AG04450 (cell line): ENCODE results near the gene TBCE. TPM values are rescaled to one million over a fixed set of nuclear protein-coding genes. Genes with fewer than 3 reads are reported as not detected.

Source experiments
- CTCF ChIA-PET: fragments of 300-600, 350-600 bp; formaldehyde crosslinking; extraction: SDS; loops from one replicate; lab custom pipeline; 2022; ENCODE audit warnings: antibody characterized with exemption, inconsistent platforms; lab: Charles Lee
- POLR2A ChIA-PET: fragments of 350-600 bp; formaldehyde crosslinking; extraction: SDS; loops from one replicate; lab custom pipeline; 2021; ENCODE audit warnings: antibody characterized with exemption, inconsistent platforms; lab: Yijun Ruan, JAX
- DNase-seq: peaks from one replicate; pipeline ENCODE4 v3.0.0-alpha.2; 2011; ENCODE audit warnings: low read depth, low spot score
- H3K27ac ChIP-seq: one replicate; pipeline ENCODE4 v1.5.1; 2012; ENCODE audit warnings: low read depth, low read length, control low read depth
- H3K27me3 ChIP-seq: one replicate; pipeline ENCODE4 v1.6.0; 2012; ENCODE audit warnings: low read length; ENCODE audit not compliant: control insufficient read depth, insufficient read depth
- H3K4me3 ChIP-seq: 2 replicates; pipeline ENCODE4 v1.5.1; 2011; ENCODE audit warnings: mild to moderate bottlenecking, low read depth, low read length, control low read depth
- H3K9me3 ChIP-seq: 2 replicates; pipeline ENCODE4 v1.5.1; 2012; ENCODE audit warnings: low read length; ENCODE audit not compliant: control insufficient read depth, insufficient read depth
- CTCF ChIP-seq: IDR thresholded peaks from 2 replicates; pipeline ENCODE4 v1.5.1; 2011; ENCODE audit warnings: low read depth, low read length, control low read depth, inconsistent platforms
- polyA plus RNA-seq: library from polyadenylated mRNA; depleted of rRNA; stranded (reverse); fragments of >200 nt; gene quantifications from 2 replicates; pipeline ENCODE4 v1.2.3, GENCODE V29; 2011

The TBCE gene
- polyA plus RNA-seq, 1 experiment = 36.5 TPM

DNA sequence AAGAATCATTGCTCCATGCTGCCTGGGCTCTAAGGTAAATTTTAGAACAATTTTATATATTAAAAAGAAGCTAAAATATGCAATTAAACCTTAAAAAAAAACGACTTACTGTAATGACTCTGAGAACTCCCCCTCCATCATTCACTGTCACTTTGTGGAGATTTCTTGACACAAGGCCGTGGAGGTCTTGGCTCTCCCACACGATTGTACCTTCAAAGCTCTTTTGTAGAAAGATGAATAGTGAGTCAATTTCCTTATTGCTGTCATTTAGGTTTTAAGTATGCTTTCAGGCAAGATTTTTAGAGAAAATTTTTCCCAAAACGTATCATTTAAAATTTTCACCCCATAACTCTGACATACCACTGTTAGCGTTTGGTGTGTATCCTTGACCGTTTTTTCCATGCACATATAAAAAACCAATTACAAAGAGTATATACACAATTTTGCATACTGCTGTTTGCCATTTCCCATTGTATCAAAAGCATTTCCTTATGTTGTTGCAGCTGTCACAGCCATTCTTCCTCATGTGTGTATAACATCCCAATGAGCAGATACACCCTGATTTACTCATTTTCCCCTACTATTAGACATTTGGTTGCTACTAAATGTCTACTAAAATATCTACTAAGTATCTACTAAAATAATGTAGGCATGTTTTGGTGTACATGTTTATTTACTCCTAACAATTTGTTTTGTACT lies 103.7 kb downstream of the TBCE start:
- POLR2A ChIA-PET = no interaction called here
- no peak for TF ChIP-seq CTCF
- Histone ChIP-seq H3K9me3 (no peaks in the 10 kb centered on the region), H3K27ac (no peak overlapping the region), H3K4me3 (no peak overlapping the region), H3K27me3 (no peaks in the 10 kb centered on the region)
- CTCF ChIA-PET = interaction anchor here (0.6 kb wide), 2 partner anchors 48 to 263 kb away, joined by 3 read pairs; no protein-coding TSS in a partner anchor
- no peak for DNase-seq

GRCh38 chr1:235473806-235474205 lies 106.6 kb downstream of the TBCE start:
- TF ChIP-seq CTCF = no peak
- ChIA-PET POLR2A (no interaction called here), CTCF (interaction anchor here (0.7 kb wide), 1 partner anchor 309 kb away, joined by 3 read pairs; no protein-coding TSS in a partner anchor)
- H3K4me3 ChIP-seq = no peak overlapping the region
- no peak overlapping the region for H3K27ac ChIP-seq
- no peaks in the 10 kb centered on the region for H3K27me3 ChIP-seq
- no peak for DNase-seq
- H3K9me3 ChIP-seq = no peaks in the 10 kb centered on the region

GRCh38 chr1:235483090-235483489 lies 115.9 kb downstream of the TBCE start:
- no peak overlapping the region for H3K4me3 ChIP-seq
- no peak for TF ChIP-seq CTCF
- peaks cover 3% of the 10 kb centered on the region for H3K9me3 ChIP-seq
- ChIA-PET POLR2A (no interaction called here), CTCF (interaction anchor here (0.8 kb wide), 1 partner anchor 22 kb away, joined by 3 read pairs; no protein-coding TSS in a partner anchor)
- H3K27me3 ChIP-seq = no peaks in the 10 kb centered on the region
- H3K27ac ChIP-seq = no peak overlapping the region
- DNase-seq = no peak

DNA sequence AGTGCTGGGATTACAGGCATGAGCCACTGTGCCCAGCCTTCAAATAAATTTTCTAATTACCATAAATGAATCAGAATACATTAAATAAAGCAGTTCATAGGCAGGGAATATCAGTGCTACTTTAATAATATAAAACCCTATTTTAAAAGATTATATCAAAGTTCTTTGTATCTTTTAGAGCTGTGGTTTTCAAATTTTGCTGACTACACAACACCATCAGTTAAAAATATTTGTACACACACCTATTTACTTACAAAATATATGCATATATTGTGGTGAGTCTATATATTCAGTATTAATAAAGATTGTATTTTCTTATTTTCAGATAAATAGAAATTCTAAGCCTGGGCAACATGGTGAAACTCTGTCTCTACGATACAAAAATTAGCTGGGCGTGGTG lies 118.3 kb downstream of the TBCE start:
- DNase-seq = no peak
- H3K4me3 ChIP-seq = no peak overlapping the region
- CTCF ChIA-PET = interaction anchor here (0.6 to 2.6 kb wide), 3 partner anchors 17 to 582 kb away, joined by 3 to 9 read pairs (median 6); partner anchors contain the start of gene B3GALNT2
- POLR2A ChIA-PET = no interaction called here
- peaks cover 3% of the 10 kb centered on the region for H3K9me3 ChIP-seq
- no peaks in the 10 kb centered on the region for H3K27me3 ChIP-seq
- H3K27ac ChIP-seq = no peak overlapping the region
- no peak for TF ChIP-seq CTCF

DNA sequence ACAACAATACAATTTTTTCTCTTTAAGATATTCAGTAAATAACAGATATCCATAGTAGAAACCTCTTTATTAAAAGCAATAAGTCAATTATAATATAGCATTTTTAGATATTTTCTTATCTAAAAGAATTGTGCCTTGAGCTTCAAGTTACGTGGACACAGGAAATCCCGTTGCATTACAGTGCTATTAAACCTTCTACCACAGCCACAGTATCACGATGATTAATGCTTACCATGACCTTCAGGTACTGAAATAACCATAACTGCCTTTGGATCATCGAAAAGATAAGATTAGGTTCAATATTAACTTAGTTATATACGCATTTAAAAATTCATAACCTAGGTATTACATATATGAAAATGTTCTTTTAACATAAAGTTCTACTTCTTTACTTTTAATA lies 119.1 kb downstream of the TBCE start:
- no peak for DNase-seq
- CTCF ChIA-PET = interaction anchor here (0.6 to 2.6 kb wide), 4 partner anchors 17 to 581 kb away, joined by 3 to 9 read pairs (median 6); partner anchors contain the start of gene B3GALNT2
- Histone ChIP-seq H3K4me3 (no peak overlapping the region), H3K27ac (no peak overlapping the region), H3K9me3 (peaks cover 3% of the 10 kb centered on the region), H3K27me3 (no peaks in the 10 kb centered on the region)
- POLR2A ChIA-PET = no interaction called here
- no peak for TF ChIP-seq CTCF
